CD4-positive, alpha-beta T cell treated with Interleukin-10 for 1 hour (primary cell): ENCODE data around the gene ACTA2.

Experiments used
- DNase-seq: peaks from one replicate; pipeline ENCODE4 v3.0.0-alpha.2; 2020

Gene ACTA2

GRCh38 chr10:88952647-88953111, at the start of gene ACTA2:
Gene ACTA2 (minus strand): TSS chr10:88952773. CDS start chr10:88948930, 3,843 bp downstream.
- no peak for DNase-seq

- DNase-seq: peak; percentile 37
Observed at GRCh38 chr10:89001729-89002072, 49.1 kb upstream of the ACTA2 start.

- peak; percentile 63 for DNase-seq
Observed at GRCh38 chr10:89001024-89001728, 48.6 kb upstream of the ACTA2 start.

- peak; percentile 60 for DNase-seq
Observed at GRCh38 chr10:88999625-89000024, 47.1 kb upstream of the ACTA2 start.

DNA sequence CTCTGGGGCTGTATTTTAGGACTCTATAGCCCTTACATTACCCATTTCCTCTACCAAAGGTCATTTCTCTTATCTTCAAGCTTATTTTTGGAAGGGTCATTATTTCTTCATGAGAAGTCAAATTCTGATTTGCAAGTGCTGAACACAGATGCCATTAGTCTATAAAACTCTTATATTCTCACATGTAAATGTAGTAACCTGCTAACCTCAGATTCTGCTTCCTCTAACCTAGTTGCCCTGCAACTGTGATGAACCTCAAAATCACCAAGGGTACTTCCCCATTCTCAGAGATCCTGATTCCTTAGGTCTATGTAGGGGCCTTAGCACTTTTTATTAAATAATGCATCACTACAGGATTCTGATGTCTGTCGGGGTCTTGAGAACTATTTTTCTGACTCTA, 44.4 kb upstream of the ACTA2 start:
- DNase-seq: peak; percentile 59

- peak; percentile 71 for DNase-seq
Observed at GRCh38 chr10:88995156-88995876, 42.7 kb upstream of the ACTA2 start.

- peak; percentile 72 for DNase-seq
Observed at GRCh38 chr10:88994019-88994418, 41.4 kb upstream of the ACTA2 start.

- peak; percentile 56 for DNase-seq
Observed at GRCh38 chr10:88992921-88993524, 40.5 kb upstream of the ACTA2 start.

DNA sequence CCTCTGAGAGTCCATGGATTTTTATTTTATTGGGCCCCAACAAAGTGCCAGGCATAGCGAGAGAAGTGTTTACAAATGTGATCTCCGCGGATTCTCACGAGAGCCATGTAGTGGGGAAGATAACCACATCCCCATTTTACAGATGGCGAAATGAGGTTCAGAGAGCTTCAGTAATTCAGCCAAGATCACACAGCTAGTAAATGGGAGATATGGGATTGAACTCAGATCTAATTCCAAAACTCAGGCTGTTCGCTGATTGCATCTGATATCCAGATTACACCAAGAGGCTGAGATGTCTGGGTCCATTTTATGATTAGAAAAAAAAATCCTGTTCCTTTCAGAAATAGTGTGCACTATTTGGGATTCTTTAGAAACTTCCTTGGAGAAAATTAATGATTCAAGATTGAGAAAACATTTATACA, 39.3 kb upstream of the ACTA2 start:
- no peak for DNase-seq

GRCh38 chr10:88991161-88991898, 38.8 kb upstream of the ACTA2 start:
- DNase-seq: peak; percentile 74

DNA sequence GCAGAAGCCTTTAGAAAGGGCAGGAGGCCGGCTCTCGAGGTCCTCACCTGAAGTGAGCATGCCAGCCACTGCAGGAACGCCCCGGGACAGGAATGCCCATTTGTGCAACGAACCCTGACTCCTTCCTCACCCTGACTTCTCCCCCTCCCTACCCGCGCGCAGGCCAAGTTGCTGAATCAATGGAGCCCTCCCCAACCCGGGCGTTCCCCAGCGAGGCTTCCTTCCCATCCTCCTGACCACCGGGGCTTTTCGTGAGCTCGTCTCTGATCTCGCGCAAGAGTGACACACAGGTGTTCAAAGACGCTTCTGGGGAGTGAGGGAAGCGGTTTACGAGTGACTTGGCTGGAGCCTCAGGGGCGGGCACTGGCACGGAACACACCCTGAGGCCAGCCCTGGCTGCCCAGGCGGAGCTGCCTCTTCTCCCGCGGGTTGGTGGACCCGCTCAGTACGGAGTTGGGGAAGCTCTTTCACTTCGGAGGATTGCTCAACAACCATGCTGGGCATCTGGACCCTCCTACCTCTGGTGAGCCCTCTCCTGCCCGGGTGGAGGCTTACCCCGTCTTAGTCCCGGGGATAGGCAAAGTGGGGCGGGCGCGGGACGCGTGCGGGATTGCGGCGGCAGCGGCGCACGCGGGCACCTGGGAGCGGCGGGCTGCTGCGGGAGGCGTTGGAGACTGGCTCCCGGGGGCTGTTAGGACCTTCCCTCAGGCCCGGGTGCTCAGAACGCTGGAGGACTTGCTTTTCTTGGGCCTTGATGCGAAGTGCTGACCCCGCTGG, 38.0 kb upstream of the ACTA2 start, which contains the start of gene FAS:
TSS of gene FAS (plus strand) at position 415 of the 777 bp plus-strand sequence. CDS start at position 494, 79 bp downstream.
- DNase-seq: peak; percentile 90

GRCh38 chr10:88989824-88990383, 37.3 kb upstream of the ACTA2 start:
- DNase-seq: peak; percentile 38

DNA sequence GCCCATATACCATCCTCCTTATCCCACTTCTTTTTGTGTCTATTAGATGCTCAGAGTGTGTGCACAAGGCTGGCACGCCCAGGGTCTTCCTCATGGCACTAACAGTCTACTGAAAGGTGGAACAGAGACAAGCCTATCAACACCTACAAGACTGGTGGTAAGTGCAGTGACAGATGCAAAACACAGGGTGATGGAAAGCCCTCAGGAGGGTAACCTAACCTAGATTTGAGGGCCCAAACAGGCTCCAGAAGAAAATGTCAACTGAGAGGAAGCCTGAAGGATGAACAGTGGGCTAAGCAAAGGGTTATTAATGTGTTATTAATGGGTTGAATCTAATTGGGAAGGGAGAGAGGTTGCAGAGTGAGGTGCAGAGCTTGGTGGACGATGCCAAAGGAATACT, 36.9 kb upstream of the ACTA2 start:
- no peak for DNase-seq

- DNase-seq: no peak
Observed at GRCh38 chr10:88987840-88988239, 35.3 kb upstream of the ACTA2 start.

GRCh38 chr10:88987243-88987725, 34.7 kb upstream of the ACTA2 start:
- DNase-seq: peak; percentile 49

DNA sequence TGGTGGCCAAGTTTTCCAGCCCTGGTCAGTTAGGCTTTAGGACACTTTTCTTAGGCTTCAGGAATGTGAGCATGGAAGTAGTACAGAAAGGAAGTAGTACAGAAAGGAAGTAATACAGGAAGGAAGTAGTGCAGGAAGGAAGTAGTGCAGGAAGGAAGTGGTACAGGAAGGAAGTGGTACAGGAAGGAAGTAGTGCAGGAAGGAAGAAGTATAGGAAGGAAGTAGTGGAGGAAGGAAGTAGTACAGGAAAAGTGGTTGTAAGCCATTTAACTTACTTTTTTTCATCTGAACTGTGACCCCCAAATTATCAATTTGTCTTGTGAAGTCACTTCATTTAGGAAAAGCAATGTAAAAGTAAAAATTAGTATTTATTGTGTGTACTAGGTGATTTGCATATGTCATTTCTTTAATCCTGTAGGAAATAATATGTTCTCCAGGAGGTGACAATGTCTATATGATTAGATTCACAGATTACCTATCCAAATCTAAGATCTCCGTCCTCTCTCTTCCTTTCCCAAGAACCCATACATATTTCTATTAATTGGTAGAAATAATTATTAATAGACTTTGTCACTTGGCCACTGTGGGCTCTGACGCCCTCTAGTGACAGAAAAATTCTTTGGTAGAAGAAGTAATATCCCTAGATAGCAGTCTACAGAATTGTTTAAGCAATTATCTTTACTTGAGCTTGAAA, 34.1 kb upstream of the ACTA2 start:
- DNase-seq: peak; percentile 57

DNA sequence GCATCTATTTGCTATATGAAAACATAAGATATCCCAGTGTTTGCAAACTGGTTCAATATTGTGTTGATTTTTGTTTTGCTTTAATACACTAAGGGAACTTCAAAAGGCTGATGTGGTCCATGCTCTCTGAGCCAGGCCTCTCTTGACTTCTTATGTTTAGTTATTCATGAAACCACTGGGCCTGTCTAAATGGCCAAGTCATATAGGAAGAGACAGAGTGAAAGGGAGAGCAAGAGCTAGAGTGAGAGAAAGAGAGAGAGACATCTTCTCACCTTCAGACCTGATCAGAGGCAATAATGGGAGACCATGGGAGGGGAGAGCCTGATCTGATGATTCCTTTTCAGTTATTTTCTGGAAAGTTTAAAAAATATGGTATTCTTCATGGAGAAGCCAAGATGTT, 32.0 kb upstream of the ACTA2 start:
- DNase-seq: no peak

DNA sequence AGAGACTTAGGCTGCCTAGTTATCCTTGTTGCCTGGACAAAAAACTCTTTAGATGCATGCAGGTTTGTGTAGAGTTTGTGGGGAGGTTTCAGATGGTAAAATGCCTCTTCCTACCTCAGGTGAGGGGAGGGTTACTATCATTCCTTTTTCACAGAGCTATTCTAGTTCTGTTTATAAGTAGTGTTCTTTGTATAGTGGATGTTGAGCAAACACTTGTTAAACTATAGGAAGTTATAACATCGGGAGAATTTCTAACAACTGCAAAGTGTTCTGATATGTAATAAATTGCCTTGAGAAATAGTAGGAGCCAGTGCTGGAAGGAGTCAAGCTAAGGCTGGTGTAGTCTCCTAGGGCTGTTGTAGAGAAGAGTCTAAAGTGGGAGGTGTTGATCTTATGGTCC, 31.4 kb upstream of the ACTA2 start:
- no peak for DNase-seq

DNA sequence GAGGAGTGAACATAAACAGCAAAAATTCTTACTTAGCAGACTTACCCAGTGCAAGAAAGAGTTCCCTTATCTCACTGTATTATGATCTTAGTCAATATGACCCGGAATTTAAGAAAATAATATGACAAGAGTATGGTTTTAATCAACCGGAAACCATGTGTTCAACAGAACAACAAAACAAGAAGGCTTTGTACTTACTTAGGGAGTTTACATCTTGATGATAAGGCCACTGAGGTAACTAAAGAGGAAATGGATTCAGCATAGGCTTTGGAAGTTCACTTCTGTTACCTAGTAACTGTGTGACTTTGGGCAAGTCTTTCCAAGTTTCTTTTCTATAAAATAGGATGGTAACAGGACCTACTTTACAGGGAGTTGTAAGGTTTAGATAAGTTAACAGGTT, 30.6 kb upstream of the ACTA2 start:
- DNase-seq: peak; percentile 37

- DNase-seq: no peak
Observed at GRCh38 chr10:88982366-88982765, 29.8 kb upstream of the ACTA2 start.

- no peak for DNase-seq
Observed at GRCh38 chr10:88981435-88981834, 28.9 kb upstream of the ACTA2 start.
